PFSK-1 (cell line): ENCODE measurements around the gene TOP1.

ENCODE experiments used
- FOXP2 ChIP-seq: optimal IDR thresholded peaks from 2 replicates; pipeline ENCODE3; 2011; ENCODE audit warnings: borderline replicate concordance, control low read depth, inconsistent platforms; ENCODE audit not compliant: insufficient read depth; ENCODE audit errors: extremely low read length, extremely low read depth
- POLR2AphosphoS5 ChIP-seq: IDR thresholded peaks from 2 replicates; pipeline ENCODE4 v1.6.1; 2012; ENCODE audit warnings: low read depth, mild to moderate bottlenecking, control low read depth, low read length, moderate library complexity
- SIN3A ChIP-seq: IDR thresholded peaks from 2 replicates; pipeline ENCODE4 v1.6.1; 2012; ENCODE audit warnings: mild to moderate bottlenecking, low read length, moderate library complexity, borderline replicate concordance; ENCODE audit not compliant: insufficient read depth
- TAF1 ChIP-seq: IDR thresholded peaks from 2 replicates; pipeline ENCODE4 v1.6.1; 2012; ENCODE audit warnings: low read length, control low read depth, borderline replicate concordance; ENCODE audit not compliant: insufficient read depth
- TF ChIP-seq, protein P1 (sequence below), 2 experiments: IDR thresholded peaks; 2 replicates each; pipeline versions ENCODE4 v1.6.1 to v1.8.0; 2011 to 2012; ENCODE audit warnings: low read depth in 2 of 2, low read length in 2 of 2, control low read depth in 1 of 2, inconsistent platforms in 1 of 2, mild to moderate bottlenecking in 1 of 2, moderate library complexity in 1 of 2; ENCODE audit not compliant: insufficient read depth in 1 of 2

The TOP1 gene

DNA sequence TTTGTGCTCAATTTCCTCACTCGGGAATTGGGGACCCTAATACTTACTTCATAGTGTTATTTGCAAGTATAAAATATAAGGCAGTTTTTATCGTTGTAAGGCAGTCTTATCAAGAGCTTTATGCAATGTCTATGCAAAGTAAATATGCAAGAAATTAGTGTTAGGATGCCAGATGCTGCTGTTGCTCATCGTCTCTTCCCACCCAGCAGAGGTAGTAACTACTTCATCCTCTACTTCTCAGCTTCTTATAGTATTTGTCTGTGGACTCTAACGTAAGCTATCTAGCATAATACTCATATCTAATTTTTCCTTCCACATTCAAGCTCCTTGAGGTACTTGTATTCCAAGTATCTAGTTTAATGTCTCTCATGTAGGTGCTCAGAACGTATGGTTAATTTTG, 120.3 kb downstream of the TOP1 start:
- TF ChIP-seq FOXP2 (no peak), TAF1 (no peak), SIN3A (no peak), POLR2AphosphoS5 (no peak)
- TF ChIP-seq, protein P1, sequence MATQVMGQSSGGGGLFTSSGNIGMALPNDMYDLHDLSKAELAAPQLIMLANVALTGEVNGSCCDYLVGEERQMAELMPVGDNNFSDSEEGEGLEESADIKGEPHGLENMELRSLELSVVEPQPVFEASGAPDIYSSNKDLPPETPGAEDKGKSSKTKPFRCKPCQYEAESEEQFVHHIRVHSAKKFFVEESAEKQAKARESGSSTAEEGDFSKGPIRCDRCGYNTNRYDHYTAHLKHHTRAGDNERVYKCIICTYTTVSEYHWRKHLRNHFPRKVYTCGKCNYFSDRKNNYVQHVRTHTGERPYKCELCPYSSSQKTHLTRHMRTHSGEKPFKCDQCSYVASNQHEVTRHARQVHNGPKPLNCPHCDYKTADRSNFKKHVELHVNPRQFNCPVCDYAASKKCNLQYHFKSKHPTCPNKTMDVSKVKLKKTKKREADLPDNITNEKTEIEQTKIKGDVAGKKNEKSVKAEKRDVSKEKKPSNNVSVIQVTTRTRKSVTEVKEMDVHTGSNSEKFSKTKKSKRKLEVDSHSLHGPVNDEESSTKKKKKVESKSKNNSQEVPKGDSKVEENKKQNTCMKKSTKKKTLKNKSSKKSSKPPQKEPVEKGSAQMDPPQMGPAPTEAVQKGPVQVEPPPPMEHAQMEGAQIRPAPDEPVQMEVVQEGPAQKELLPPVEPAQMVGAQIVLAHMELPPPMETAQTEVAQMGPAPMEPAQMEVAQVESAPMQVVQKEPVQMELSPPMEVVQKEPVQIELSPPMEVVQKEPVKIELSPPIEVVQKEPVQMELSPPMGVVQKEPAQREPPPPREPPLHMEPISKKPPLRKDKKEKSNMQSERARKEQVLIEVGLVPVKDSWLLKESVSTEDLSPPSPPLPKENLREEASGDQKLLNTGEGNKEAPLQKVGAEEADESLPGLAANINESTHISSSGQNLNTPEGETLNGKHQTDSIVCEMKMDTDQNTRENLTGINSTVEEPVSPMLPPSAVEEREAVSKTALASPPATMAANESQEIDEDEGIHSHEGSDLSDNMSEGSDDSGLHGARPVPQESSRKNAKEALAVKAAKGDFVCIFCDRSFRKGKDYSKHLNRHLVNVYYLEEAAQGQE (IDR thresholded peaks at IDR 0.05; ENCODE audit: insufficient read depth in 1 of 2, low read depth in 2 of 2, low read length in 2 of 2) = no peak

DNA sequence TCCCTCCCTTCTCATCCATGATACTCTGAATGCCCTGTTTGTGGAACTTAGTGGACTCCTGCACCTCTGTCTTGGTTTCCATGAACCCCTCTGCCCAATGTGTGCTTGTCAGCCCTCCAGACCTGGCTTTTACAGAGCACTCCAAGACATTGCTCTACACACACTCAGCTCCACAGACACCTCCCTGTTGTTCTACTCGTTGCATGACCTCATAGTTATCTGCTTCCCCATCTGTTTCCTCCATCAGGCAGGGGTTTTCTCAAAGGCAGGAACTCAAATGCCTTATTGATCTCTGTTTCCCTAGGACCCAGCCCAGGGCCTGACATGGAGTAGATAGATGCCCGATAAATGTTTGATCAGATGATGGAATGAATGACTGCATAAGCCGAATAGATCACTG, 122.0 kb downstream of the TOP1 start:
- TF ChIP-seq, protein P1 (IDR thresholded peaks at IDR 0.05; ENCODE audit: insufficient read depth in 1 of 2, low read depth in 2 of 2, low read length in 2 of 2) = no peak
- no peak for TF ChIP-seq FOXP2
- no peak for TF ChIP-seq POLR2AphosphoS5
- no peak for TF ChIP-seq SIN3A
- TF ChIP-seq TAF1 = no peak

GRCh38 chr20:41151134-41151869, 122.7 kb downstream of the TOP1 start:
- no peak for TF ChIP-seq SIN3A
- no peak for TF ChIP-seq FOXP2
- TF ChIP-seq POLR2AphosphoS5 = no peak
- TF ChIP-seq, protein P1 (IDR thresholded peaks at IDR 0.05; ENCODE audit: insufficient read depth in 1 of 2, low read depth in 2 of 2, low read length in 2 of 2) = no peak
- no peak for TF ChIP-seq TAF1

- TF ChIP-seq POLR2AphosphoS5 = no peak
- TF ChIP-seq, protein P1 (IDR thresholded peaks at IDR 0.05; ENCODE audit: insufficient read depth in 1 of 2, low read depth in 2 of 2, low read length in 2 of 2) = no peak
- no peak for TF ChIP-seq TAF1
- no peak for TF ChIP-seq SIN3A
- no peak for TF ChIP-seq FOXP2
These were observed 123.6 kb downstream of the TOP1 start for GRCh38 chr20:41152108-41152757.
